GM23338 (cell line): ENCODE results near the gene NT5DC3. TPM values are rescaled to one million over a fixed set of nuclear protein-coding genes. Genes with fewer than 3 reads are reported as not detected.

Experiments
- ATAC-seq: fragments of 200-7000 bp; cut with Tn5 transposase; 3 replicates; pipeline ENCODE4 v1.9.1; 2020
- DNase-seq: peaks from one replicate; pipeline ENCODE4 v3.0.0-alpha.2; 2015; ENCODE audit warnings: low spot score
- H2AFZ ChIP-seq: fragments of 200-600 bp; sonication (generic); 2 replicates; pipeline ENCODE4 v1.8.0; 2016; ENCODE audit warnings: antibody characterized with exemption, mild to moderate bottlenecking, moderate library complexity
- H3F3A ChIP-seq: fragments of 200-600 bp; sonication (generic); replicated peaks from 2 replicates; pipeline ENCODE4 v1.8.0; 2017; ENCODE audit warnings: antibody characterized with exemption, mixed run types, low read depth
- H3K27ac ChIP-seq: fragments of 200-600 bp; sonication (generic); 2 replicates; pipeline ENCODE4 v1.6.1; 2016; ENCODE audit warnings: low read depth
- H3K27me3 ChIP-seq: fragments of 200-600 bp; sonication (generic); 2 replicates; pipeline ENCODE4 v1.8.0; 2016; ENCODE audit warnings: mild to moderate bottlenecking, mixed run types, moderate library complexity; ENCODE audit not compliant: insufficient read depth
- H3K36me3 ChIP-seq: fragments of 200-600 bp; sonication (generic); 2 replicates; pipeline ENCODE4 v1.8.0; 2016; ENCODE audit warnings: mild to moderate bottlenecking; ENCODE audit not compliant: insufficient read depth
- H3K4me1 ChIP-seq: fragments of 200-600 bp; sonication (generic); 2 replicates; pipeline ENCODE4 v1.8.0; 2016; ENCODE audit warnings: mild to moderate bottlenecking, moderate library complexity; ENCODE audit not compliant: insufficient read depth
- H3K4me2 ChIP-seq: fragments of 200-600 bp; sonication (generic); 2 replicates; pipeline ENCODE4 v1.7.1; 2017; ENCODE audit warnings: mixed run types
- H3K4me3 ChIP-seq: fragments of 200-600 bp; sonication (generic); 2 replicates; pipeline ENCODE4 v1.6.1; 2016; ENCODE audit warnings: mixed run types
- H3K79me2 ChIP-seq: fragments of 200-600 bp; sonication (generic); replicated peaks from 2 replicates; pipeline ENCODE4 v1.8.0; 2017; ENCODE audit warnings: mild to moderate bottlenecking; ENCODE audit not compliant: insufficient read depth
- H3K9me2 ChIP-seq: fragments of 200-600 bp; sonication (generic); 2 replicates; pipeline ENCODE4 v1.8.0; 2017; ENCODE audit not compliant: insufficient read depth
- H4K20me1 ChIP-seq: fragments of 200-600 bp; sonication (generic); replicated peaks from 2 replicates; pipeline ENCODE4 v1.8.0; 2017; ENCODE audit warnings: mild to moderate bottlenecking; ENCODE audit not compliant: insufficient read depth
- H3K27ac Mint-ChIP-seq: 2 replicates; pipeline ENCODE4 v1.8.0; 2020; ENCODE audit warnings: inconsistent platforms, mild to moderate bottlenecking, moderate library complexity, mixed read lengths
- H3K27me3 Mint-ChIP-seq: 3 replicates; pipeline ENCODE4 v1.8.0; 2022; ENCODE audit warnings: low read depth, mild to moderate bottlenecking, moderate library complexity, mixed read lengths, inconsistent platforms; ENCODE audit not compliant: insufficient read depth, poor library complexity
- H3K36me3 Mint-ChIP-seq: 3 replicates; pipeline ENCODE4 v1.8.0; 2021; ENCODE audit warnings: low read depth, mild to moderate bottlenecking, inconsistent platforms, moderate library complexity, mixed read lengths
- H3K4me1 Mint-ChIP-seq: 3 replicates; pipeline ENCODE4 v1.8.0; 2020; ENCODE audit warnings: mild to moderate bottlenecking, inconsistent platforms, mixed read lengths
- H3K4me3 Mint-ChIP-seq: 3 replicates; pipeline ENCODE4 v1.8.0; 2021; ENCODE audit warnings: moderate library complexity, mild to moderate bottlenecking, inconsistent platforms, mixed read lengths
- H3K9me3 Mint-ChIP-seq: 3 replicates; pipeline ENCODE4 v1.8.0; 2020; ENCODE audit warnings: moderate library complexity, mild to moderate bottlenecking, inconsistent platforms, mixed read lengths
- EZH2 ChIP-seq: fragments of 200-600 bp; sonication (generic); IDR thresholded peaks from one replicate; pipeline ENCODE4 v1.8.0; 2017; ENCODE audit warnings: antibody characterized with exemption, mild to moderate bottlenecking, low read depth; ENCODE audit not compliant: unreplicated experiment
- EZH2phosphoT487 ChIP-seq: fragments of 200-600 bp; sonication (generic); IDR thresholded peaks from one replicate; pipeline ENCODE4 v1.8.1; 2018; ENCODE audit warnings: antibody characterized with exemption; ENCODE audit not compliant: unreplicated experiment
- JUNB ChIP-seq: IDR thresholded peaks from one replicate; pipeline ENCODE4 v1.6.1; 2016; ENCODE audit warnings: antibody characterized with exemption; ENCODE audit not compliant: unreplicated experiment
- NANOG ChIP-seq: IDR thresholded peaks from 2 replicates; pipeline ENCODE4 v1.6.1; 2016; ENCODE audit warnings: antibody characterized with exemption, borderline replicate concordance
- POLR2AphosphoS5 ChIP-seq: IDR thresholded peaks from 2 replicates; pipeline ENCODE4 v1.6.1; 2016; ENCODE audit warnings: antibody characterized with exemption, low read depth
- STAT1 ChIP-seq: IDR thresholded peaks from one replicate; pipeline ENCODE4 v1.6.1; 2016; ENCODE audit warnings: antibody characterized with exemption; ENCODE audit not compliant: unreplicated experiment
- ZNF114 ChIP-seq: fragments of 250-450 bp; sonication (Bioruptor Pico); IDR thresholded peaks from 2 replicates; pipeline ENCODE4 v1.5.0; 2020; ENCODE audit warnings: mild to moderate bottlenecking, moderate library complexity
- ZNF331 ChIP-seq: fragments of 250-450 bp; sonication (Bioruptor Pico); IDR thresholded peaks from 2 replicates; pipeline ENCODE4 v1.5.0; 2020; ENCODE audit warnings: low read depth, mild to moderate bottlenecking, moderate library complexity
- polyA plus RNA-seq: library from polyadenylated mRNA; unstranded; fragments of >200 nt; fragmentation: Nextera tagmentation; extraction: Ambion mirVana; gene quantifications from 2 replicates; pipeline ENCODE4 v1.2.1, GENCODE V29; 2016
- total RNA-seq: library from RNA; depleted of rRNA; stranded (reverse); fragments of >200 nt; shearing (Covaris generic); gene quantifications from 2 replicates; pipeline ENCODE4 v1.2.3, GENCODE V29; 2014
- TF ChIP-seq, protein P1 (sequence below): IDR thresholded peaks from 2 replicates; pipeline ENCODE4 v1.6.1; 2016; ENCODE audit warnings: antibody characterized with exemption
- TF ChIP-seq, protein P2 (sequence below), 2 experiments: fragments of 200-600 bp in 1 of 2; sonication (generic) in 1 of 2; conservative IDR thresholded peaks; 2 replicates each; pipeline versions ENCODE4 v1.5.1 to v1.6.1; 2016 to 2017; ENCODE audit warnings: antibody characterized with exemption in 2 of 2, low read depth in 2 of 2, mild to moderate bottlenecking in 2 of 2, moderate library complexity in 1 of 2
- TF ChIP-seq, protein P3 (sequence below): fragments of 250-450 bp; sonication (Bioruptor Pico); IDR thresholded peaks from 2 replicates; pipeline ENCODE4 v1.5.0; 2020; ENCODE audit warnings: mild to moderate bottlenecking, moderate library complexity
- TF ChIP-seq, protein P4 (sequence below): IDR thresholded peaks from one replicate; pipeline ENCODE4 v1.6.1; 2018; ENCODE audit warnings: antibody characterized with exemption; ENCODE audit not compliant: unreplicated experiment

The NT5DC3 gene
- total and polyA plus RNA-seq, 2 experiments from 2014 or later: 2.2 to 12.5 TPM

DNA sequence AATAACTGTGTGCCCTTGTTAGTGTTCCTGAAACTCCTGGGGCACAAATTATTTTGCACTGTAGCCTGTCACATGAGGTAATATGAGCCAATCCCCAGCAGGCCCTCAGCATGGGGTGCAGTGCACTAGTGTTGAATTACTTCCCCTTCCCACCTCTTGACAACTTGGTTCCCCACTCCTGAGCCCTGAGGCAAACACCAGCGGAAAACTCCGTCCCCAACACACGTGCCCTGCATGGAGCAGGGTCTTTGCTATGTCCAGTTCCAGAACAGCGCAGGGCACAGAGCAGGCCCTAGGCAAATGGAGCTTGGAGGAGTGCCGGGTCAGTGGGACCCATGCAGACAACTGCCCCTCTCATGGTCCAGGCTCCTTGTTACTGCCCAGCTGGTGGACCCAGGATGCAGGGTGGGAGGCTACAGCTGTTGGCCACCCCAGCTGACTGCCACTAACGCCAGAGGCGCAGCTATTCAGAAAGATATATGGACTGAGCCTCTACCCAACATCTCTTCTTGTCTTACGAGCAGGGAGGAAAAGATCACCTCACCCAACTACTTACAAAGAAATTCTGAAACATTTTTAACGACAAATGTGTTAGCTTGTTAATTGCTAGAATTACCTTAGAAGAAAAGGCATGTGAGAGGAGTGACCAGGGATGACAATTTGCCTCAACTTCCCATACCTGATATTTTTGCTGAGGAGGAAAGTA, 71.6 kb downstream of the NT5DC3 start:
- TF ChIP-seq NANOG (no peak), STAT1 (no peak), POLR2AphosphoS5 (no peak), ZNF331 (CRISPR knock-in tag) (no peak), EZH2 (no peak), EZH2phosphoT487 (no peak), ZNF114 (CRISPR knock-in tag) (no peak), JUNB (no peak)
- TF ChIP-seq, protein P1, sequence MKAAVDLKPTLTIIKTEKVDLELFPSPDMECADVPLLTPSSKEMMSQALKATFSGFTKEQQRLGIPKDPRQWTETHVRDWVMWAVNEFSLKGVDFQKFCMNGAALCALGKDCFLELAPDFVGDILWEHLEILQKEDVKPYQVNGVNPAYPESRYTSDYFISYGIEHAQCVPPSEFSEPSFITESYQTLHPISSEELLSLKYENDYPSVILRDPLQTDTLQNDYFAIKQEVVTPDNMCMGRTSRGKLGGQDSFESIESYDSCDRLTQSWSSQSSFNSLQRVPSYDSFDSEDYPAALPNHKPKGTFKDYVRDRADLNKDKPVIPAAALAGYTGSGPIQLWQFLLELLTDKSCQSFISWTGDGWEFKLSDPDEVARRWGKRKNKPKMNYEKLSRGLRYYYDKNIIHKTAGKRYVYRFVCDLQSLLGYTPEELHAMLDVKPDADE: no peak
- TF ChIP-seq, protein P2, sequence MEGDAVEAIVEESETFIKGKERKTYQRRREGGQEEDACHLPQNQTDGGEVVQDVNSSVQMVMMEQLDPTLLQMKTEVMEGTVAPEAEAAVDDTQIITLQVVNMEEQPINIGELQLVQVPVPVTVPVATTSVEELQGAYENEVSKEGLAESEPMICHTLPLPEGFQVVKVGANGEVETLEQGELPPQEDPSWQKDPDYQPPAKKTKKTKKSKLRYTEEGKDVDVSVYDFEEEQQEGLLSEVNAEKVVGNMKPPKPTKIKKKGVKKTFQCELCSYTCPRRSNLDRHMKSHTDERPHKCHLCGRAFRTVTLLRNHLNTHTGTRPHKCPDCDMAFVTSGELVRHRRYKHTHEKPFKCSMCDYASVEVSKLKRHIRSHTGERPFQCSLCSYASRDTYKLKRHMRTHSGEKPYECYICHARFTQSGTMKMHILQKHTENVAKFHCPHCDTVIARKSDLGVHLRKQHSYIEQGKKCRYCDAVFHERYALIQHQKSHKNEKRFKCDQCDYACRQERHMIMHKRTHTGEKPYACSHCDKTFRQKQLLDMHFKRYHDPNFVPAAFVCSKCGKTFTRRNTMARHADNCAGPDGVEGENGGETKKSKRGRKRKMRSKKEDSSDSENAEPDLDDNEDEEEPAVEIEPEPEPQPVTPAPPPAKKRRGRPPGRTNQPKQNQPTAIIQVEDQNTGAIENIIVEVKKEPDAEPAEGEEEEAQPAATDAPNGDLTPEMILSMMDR (conservative IDR thresholded peaks at IDR 0.05; ENCODE audit: low read depth in 2 of 2): no peak
- TF ChIP-seq, protein P3, sequence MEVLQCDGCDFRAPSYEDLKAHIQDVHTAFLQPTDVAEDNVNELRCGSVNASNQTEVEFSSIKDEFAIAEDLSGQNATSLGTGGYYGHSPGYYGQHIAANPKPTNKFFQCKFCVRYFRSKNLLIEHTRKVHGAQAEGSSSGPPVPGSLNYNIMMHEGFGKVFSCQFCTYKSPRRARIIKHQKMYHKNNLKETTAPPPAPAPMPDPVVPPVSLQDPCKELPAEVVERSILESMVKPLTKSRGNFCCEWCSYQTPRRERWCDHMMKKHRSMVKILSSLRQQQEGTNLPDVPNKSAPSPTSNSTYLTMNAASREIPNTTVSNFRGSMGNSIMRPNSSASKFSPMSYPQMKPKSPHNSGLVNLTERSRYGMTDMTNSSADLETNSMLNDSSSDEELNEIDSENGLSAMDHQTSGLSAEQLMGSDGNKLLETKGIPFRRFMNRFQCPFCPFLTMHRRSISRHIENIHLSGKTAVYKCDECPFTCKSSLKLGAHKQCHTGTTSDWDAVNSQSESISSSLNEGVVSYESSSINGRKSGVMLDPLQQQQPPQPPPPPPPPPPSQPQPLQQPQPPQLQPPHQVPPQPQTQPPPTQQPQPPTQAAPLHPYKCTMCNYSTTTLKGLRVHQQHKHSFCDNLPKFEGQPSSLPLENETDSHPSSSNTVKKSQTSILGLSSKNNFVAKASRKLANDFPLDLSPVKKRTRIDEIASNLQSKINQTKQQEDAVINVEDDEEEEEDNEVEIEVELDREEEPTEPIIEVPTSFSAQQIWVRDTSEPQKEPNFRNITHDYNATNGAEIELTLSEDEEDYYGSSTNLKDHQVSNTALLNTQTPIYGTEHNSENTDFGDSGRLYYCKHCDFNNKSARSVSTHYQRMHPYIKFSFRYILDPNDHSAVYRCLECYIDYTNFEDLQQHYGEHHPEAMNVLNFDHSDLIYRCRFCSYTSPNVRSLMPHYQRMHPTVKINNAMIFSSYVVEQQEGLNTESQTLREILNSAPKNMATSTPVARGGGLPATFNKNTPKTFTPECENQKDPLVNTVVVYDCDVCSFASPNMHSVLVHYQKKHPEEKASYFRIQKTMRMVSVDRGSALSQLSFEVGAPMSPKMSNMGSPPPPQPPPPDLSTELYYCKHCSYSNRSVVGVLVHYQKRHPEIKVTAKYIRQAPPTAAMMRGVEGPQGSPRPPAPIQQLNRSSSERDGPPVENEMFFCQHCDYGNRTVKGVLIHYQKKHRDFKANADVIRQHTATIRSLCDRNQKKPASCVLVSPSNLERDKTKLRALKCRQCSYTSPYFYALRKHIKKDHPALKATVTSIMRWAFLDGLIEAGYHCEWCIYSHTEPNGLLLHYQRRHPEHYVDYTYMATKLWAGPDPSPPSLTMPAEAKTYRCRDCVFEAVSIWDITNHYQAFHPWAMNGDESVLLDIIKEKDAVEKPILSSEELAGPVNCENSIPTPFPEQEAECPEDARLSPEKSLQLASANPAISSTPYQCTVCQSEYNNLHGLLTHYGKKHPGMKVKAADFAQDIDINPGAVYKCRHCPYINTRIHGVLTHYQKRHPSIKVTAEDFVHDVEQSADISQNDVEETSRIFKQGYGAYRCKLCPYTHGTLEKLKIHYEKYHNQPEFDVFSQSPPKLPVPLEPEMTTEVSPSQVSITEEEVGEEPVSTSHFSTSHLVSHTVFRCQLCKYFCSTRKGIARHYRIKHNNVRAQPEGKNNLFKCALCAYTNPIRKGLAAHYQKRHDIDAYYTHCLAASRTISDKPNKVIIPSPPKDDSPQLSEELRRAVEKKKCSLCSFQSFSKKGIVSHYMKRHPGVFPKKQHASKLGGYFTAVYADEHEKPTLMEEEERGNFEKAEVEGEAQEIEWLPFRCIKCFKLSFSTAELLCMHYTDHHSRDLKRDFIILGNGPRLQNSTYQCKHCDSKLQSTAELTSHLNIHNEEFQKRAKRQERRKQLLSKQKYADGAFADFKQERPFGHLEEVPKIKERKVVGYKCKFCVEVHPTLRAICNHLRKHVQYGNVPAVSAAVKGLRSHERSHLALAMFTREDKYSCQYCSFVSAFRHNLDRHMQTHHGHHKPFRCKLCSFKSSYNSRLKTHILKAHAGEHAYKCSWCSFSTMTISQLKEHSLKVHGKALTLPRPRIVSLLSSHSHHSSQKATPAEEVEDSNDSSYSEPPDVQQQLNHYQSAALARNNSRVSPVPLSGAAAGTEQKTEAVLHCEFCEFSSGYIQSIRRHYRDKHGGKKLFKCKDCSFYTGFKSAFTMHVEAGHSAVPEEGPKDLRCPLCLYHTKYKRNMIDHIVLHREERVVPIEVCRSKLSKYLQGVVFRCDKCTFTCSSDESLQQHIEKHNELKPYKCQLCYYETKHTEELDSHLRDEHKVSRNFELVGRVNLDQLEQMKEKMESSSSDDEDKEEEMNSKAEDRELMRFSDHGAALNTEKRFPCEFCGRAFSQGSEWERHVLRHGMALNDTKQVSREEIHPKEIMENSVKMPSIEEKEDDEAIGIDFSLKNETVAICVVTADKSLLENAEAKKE (CRISPR knock-in tag): no peak
- TF ChIP-seq, protein P4, sequence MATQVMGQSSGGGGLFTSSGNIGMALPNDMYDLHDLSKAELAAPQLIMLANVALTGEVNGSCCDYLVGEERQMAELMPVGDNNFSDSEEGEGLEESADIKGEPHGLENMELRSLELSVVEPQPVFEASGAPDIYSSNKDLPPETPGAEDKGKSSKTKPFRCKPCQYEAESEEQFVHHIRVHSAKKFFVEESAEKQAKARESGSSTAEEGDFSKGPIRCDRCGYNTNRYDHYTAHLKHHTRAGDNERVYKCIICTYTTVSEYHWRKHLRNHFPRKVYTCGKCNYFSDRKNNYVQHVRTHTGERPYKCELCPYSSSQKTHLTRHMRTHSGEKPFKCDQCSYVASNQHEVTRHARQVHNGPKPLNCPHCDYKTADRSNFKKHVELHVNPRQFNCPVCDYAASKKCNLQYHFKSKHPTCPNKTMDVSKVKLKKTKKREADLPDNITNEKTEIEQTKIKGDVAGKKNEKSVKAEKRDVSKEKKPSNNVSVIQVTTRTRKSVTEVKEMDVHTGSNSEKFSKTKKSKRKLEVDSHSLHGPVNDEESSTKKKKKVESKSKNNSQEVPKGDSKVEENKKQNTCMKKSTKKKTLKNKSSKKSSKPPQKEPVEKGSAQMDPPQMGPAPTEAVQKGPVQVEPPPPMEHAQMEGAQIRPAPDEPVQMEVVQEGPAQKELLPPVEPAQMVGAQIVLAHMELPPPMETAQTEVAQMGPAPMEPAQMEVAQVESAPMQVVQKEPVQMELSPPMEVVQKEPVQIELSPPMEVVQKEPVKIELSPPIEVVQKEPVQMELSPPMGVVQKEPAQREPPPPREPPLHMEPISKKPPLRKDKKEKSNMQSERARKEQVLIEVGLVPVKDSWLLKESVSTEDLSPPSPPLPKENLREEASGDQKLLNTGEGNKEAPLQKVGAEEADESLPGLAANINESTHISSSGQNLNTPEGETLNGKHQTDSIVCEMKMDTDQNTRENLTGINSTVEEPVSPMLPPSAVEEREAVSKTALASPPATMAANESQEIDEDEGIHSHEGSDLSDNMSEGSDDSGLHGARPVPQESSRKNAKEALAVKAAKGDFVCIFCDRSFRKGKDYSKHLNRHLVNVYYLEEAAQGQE: no peak
- Histone ChIP-seq H3K4me1 (peaks cover 10% of the 10 kb centered on the region; the same call in 1 of the 2 replicates), H4K20me1 (no peaks in the 10 kb centered on the region; the same call in 1 of the 2 replicates), H3K9me2 (no peaks in the 10 kb centered on the region), H3K36me3 (no peaks in the 10 kb centered on the region), H3K4me3 (no peak overlapping the region), H3F3A (no peaks in the 10 kb centered on the region), H3K27ac (no peak overlapping the region), H3K27me3 (no peaks in the 10 kb centered on the region), H2AFZ (no peak overlapping the region), H3K79me2 (no peaks in the 10 kb centered on the region), H3K4me2 (peak overlapping the region; percentile 51)
- Mint-ChIP-seq H3K27me3 (peaks cover 2% of the 10 kb centered on the region), H3K36me3 (peaks cover 17% of the 10 kb centered on the region; the same call in 2 of the 3 replicates), H3K9me3 (no peaks in the 10 kb centered on the region), H3K27ac (no peak overlapping the region; the same call in 1 of the 2 replicates), H3K4me3 (no peak overlapping the region), H3K4me1 (peaks cover 18% of the 10 kb centered on the region; the same call in 2 of the 3 replicates)
- ATAC-seq (peak; percentile 48), DNase-seq (peak; percentile 27)
